ENCODE data around the gene ATRN. TPM values are rescaled to one million over a fixed set of nuclear protein-coding genes. Genes with fewer than 3 reads are reported as not detected.
"Not testable (repeated sequence)": the region's sequence is repeated elsewhere in the genome, so short reads cannot be mapped to it uniquely, and the experiment has no call there.

ATRN gene
- total RNA-seq, 1 experiment from 2014 or later, result 26.1 TPM

- no TSS peak for BruUV-seq (replicated peaks)
- intact Hi-C loops (cut with micrococcal nuclease), result loop anchor here (5.0 kb wide), 1 partner anchor 66 kb away; the partner anchor contains the start of gene DNAAF9
Measured at GRCh38 chr20:3473324-3473723, 2.5 kb downstream of the ATRN start.

GRCh38 chr20:3473944-3474343 is 3.1 kb downstream of the ATRN start:
- no peak overlapping the region for H3K4me2 ChIP-seq (ENCODE audit: low read length)
- intact Hi-C loops (cut with micrococcal nuclease), result loop anchor here (5.0 kb wide), 1 partner anchor 67 kb away; the partner anchor contains the start of gene DNAAF9
- H3K4me3 ChIP-seq (ENCODE audit: low read length), result no peak overlapping the region
- TF ChIP-seq EZH2 (IDR thresholded peaks at IDR 0.05; ENCODE audit: low read length, unreplicated experiment) (no peak), EZH2phosphoT487 (IDR thresholded peaks at IDR 0.05; ENCODE audit: borderline replicate concordance, low read length) (no peak), CTCF (conservative IDR thresholded peaks at IDR 0.05; ENCODE audit: low read depth, low read length) (no peak)
- no peaks in the 10 kb centered on the region for H3K9me3 ChIP-seq (ENCODE audit: low read length)
- H3K36me3 ChIP-seq (ENCODE audit: low read depth, low read length), result no peaks in the 10 kb centered on the region
- H3K4me1 ChIP-seq (ENCODE audit: insufficient read depth, low read length), result peaks cover 12% of the 10 kb centered on the region
- DNase-seq (no peak), ATAC-seq (no peak)
- no peak overlapping the region for H2AFZ ChIP-seq (ENCODE audit: low read length)
- ChIA-PET CTCF (no interaction called here), POLR2A (ENCODE audit: unreplicated experiment) (no interaction called here)
- H3K9ac ChIP-seq (ENCODE audit: low read length), result no peak overlapping the region
- no peaks in the 10 kb centered on the region for H3K9me2 ChIP-seq (replicated peaks; ENCODE audit: low read length)
- no peaks in the 10 kb centered on the region for H3F3A ChIP-seq (ENCODE audit: low read length, unreplicated experiment)
- H3K79me2 ChIP-seq (ENCODE audit: low read length), result peaks cover 60% of the 10 kb centered on the region
- no peak overlapping the region for H3K27ac ChIP-seq (ENCODE audit: low read length)
- peaks cover 11% of the 10 kb centered on the region; the same call in 1 of the 2 replicates for H4K20me1 ChIP-seq (ENCODE audit: low read length)
- no peaks in the 10 kb centered on the region for H3K27me3 ChIP-seq (ENCODE audit: low read length)
- BruUV-seq (replicated peaks), result no TSS peak

More at GRCh38 chr20:3473324-3473723, 2.5 kb downstream of the ATRN start:
- Histone ChIP-seq H3K27me3 (ENCODE audit: low read length) (no peaks in the 10 kb centered on the region), H4K20me1 (ENCODE audit: low read length) (peaks cover 11% of the 10 kb centered on the region; the same call in 1 of the 2 replicates), H3K9ac (ENCODE audit: low read length) (no peak overlapping the region), H3K9me2 (replicated peaks; ENCODE audit: low read length) (no peaks in the 10 kb centered on the region), H3K36me3 (ENCODE audit: low read depth, low read length) (no peaks in the 10 kb centered on the region), H3K4me3 (ENCODE audit: low read length) (no peak overlapping the region), H3K27ac (ENCODE audit: low read length) (no peak overlapping the region), H3F3A (ENCODE audit: low read length, unreplicated experiment) (no peaks in the 10 kb centered on the region), H3K4me1 (ENCODE audit: insufficient read depth, low read length) (peaks cover 12% of the 10 kb centered on the region), H3K79me2 (ENCODE audit: low read length) (peaks cover 60% of the 10 kb centered on the region), H3K9me3 (ENCODE audit: low read length) (no peaks in the 10 kb centered on the region), H2AFZ (ENCODE audit: low read length) (no peak overlapping the region), H3K4me2 (ENCODE audit: low read length) (peak overlapping the region; percentile 96; the same call in 1 of the 2 replicates)
- DNase-seq, result no peak
- ChIA-PET CTCF (no interaction called here), POLR2A (ENCODE audit: unreplicated experiment) (no interaction called here)
- TF ChIP-seq EZH2 (IDR thresholded peaks at IDR 0.05; ENCODE audit: low read length, unreplicated experiment) (no peak), EZH2phosphoT487 (IDR thresholded peaks at IDR 0.05; ENCODE audit: borderline replicate concordance, low read length) (no peak)
- no peak for ATAC-seq

GRCh38 chr20:3477003-3477860 is 6.4 kb downstream of the ATRN start:
- H2AFZ ChIP-seq (ENCODE audit: low read length); CTCF ChIA-PET; BruUV-seq (replicated peaks): not testable (repeated sequence)

More at GRCh38 chr20:3477003-3477860, 6.4 kb downstream of the ATRN start:
- H3K9ac ChIP-seq (ENCODE audit: low read length); H3K27ac ChIP-seq (ENCODE audit: low read length); H3K4me2 ChIP-seq (ENCODE audit: low read length); H3K27me3 ChIP-seq (ENCODE audit: low read length); H3K4me3 ChIP-seq (ENCODE audit: low read length); POLR2A ChIA-PET (ENCODE audit: unreplicated experiment); intact Hi-C loops (cut with micrococcal nuclease); ATAC-seq; H3K36me3 ChIP-seq (ENCODE audit: low read depth, low read length); DNase-seq; H3K9me2 ChIP-seq (replicated peaks; ENCODE audit: low read length); H3F3A ChIP-seq (ENCODE audit: low read length, unreplicated experiment); H3K4me1 ChIP-seq (ENCODE audit: insufficient read depth, low read length); H3K9me3 ChIP-seq (ENCODE audit: low read length): not testable (repeated sequence)
- Histone ChIP-seq H3K79me2 (ENCODE audit: low read length) (peaks cover 74% of the 10 kb centered on the region), H4K20me1 (ENCODE audit: low read length) (peaks cover 10% of the 10 kb centered on the region; the same call in 1 of the 2 replicates)

All from PC-3 (cell line).